BLaER1 treated with 17β-estradiol and CSF1 and Interleukin-3, amounts not matched to agents 10 nM and 100 nM (cell line): ENCODE data around the gene ACVRL1.
A peak's percentile ranks its signal among the peaks of the same experiment; 100 is the strongest.

Source experiments
- H3K27ac ChIP-seq, 11 experiments: shearing (Covaris generic); formaldehyde crosslinking; 2 replicates each; pipeline ENCODE4 v1.8.1; 2022
- H3K27me3 ChIP-seq, 11 experiments: shearing (Covaris generic); formaldehyde crosslinking; 2 replicates each; pipeline ENCODE4 v1.8.1; 2022
- H3K36me3 ChIP-seq, 11 experiments: shearing (Covaris generic); formaldehyde crosslinking; 2 replicates each; pipeline ENCODE4 v1.8.1; 2022
- H3K4me1 ChIP-seq, 10 experiments: shearing (Covaris generic); formaldehyde crosslinking; 2 replicates each; pipeline ENCODE4 v1.8.1; 2022
- H3K4me2 ChIP-seq, 11 experiments: shearing (Covaris generic); formaldehyde crosslinking; 2 replicates each; pipeline ENCODE4 v1.8.1; 2022
- H3K4me3 ChIP-seq, 10 experiments: shearing (Covaris generic); formaldehyde crosslinking; 2 replicates each; pipeline ENCODE4 v1.8.1; 2022
- H3K9ac ChIP-seq, 11 experiments: shearing (Covaris generic); formaldehyde crosslinking; 2 replicates each; pipeline ENCODE4 v1.8.1; 2022
- H3K9me3 ChIP-seq, 11 experiments: shearing (Covaris generic); formaldehyde crosslinking; replicated peaks in 1 of 11; 2 replicates each; pipeline ENCODE4 v1.8.1; 2022
- H4K20me1 ChIP-seq, 11 experiments: shearing (Covaris generic); formaldehyde crosslinking; 2 replicates each; pipeline ENCODE4 v1.8.1; 2022
- Cebpa-rat ChIP-seq, 11 experiments: shearing (Covaris generic); IDR thresholded peaks; 2 replicates each; pipeline ENCODE4 v1.8.1; 2022

The ACVRL1 gene

GRCh38 chr12:51908876-51909592, 1.7 kb downstream of the ACVRL1 start:
- no peak for TF ChIP-seq Cebpa-rat (IDR thresholded peaks at IDR 0.05)
- Histone ChIP-seq H3K36me3 (no peaks in the 10 kb centered on the region), H3K4me2 (no peak overlapping the region), H3K4me1 (peaks cover 31 to 80% (median 57%) of the 10 kb centered on the region in 10 experiments), H4K20me1 (no peaks in the 10 kb centered on the region), H3K4me3 (no peak overlapping the region), H3K9me3 (peaks cover 0 to 4% (median 0%) of the 10 kb centered on the region in 11 experiments; a peak in 2 of 22 replicates), H3K27me3 (peaks cover 13 to 43% (median 31%) of the 10 kb centered on the region in 11 experiments), H3K27ac (no peak overlapping the region), H3K9ac (no peak overlapping the region)

DNA sequence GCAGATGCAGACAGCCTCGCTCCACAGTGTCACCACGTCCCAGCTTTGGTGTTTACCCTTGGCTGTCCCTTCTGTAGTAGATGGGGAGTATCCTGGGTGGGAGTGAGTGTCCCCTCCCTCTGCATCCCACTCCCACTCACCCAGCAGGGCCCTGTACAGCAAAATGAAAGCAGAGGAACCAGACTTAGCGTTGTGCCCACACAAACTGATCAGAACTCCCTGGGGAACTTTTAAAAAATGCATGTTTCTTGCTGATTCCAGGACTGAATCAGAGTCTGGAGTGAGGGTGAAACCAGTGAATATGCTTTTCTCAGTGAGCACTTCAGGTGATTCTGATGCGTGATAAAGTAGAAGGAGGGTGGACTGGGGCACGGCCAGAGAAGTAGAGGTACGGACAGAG, 2.9 kb downstream of the ACVRL1 start:
- H3K27ac ChIP-seq = peak overlapping the region in 9 of 11 experiments; percentile 3 to 75 (median 61); a peak in 12 of 22 replicates
- H3K36me3 ChIP-seq = peaks cover 0 to 10% (median 0%) of the 10 kb centered on the region in 11 experiments; a peak in 8 of 22 replicates
- peak overlapping the region; percentile 55 to 97 (median 79) for H3K4me2 ChIP-seq
- H3K27me3 ChIP-seq = peaks cover 13 to 41% (median 31%) of the 10 kb centered on the region in 11 experiments
- H3K9ac ChIP-seq = peak overlapping the region in 7 of 11 experiments; percentile 14 to 76 (median 36); a peak in 8 of 22 replicates
- peaks cover 0 to 4% (median 0%) of the 10 kb centered on the region in 11 experiments; a peak in 2 of 22 replicates for H3K9me3 ChIP-seq
- H3K4me3 ChIP-seq = 0 out of 20 replicates have a peak overlapping the region, but pooled peaks of 1 of the 10 experiments have one; percentile 6
- TF ChIP-seq Cebpa-rat (IDR thresholded peaks at IDR 0.05) = no peak
- H4K20me1 ChIP-seq = no peaks in the 10 kb centered on the region
- peaks cover 31 to 82% (median 53%) of the 10 kb centered on the region in 10 experiments for H3K4me1 ChIP-seq

GRCh38 chr12:51910691-51911090, 3.4 kb downstream of the ACVRL1 start:
- Histone ChIP-seq H3K4me1 (peaks cover 31 to 82% (median 49%) of the 10 kb centered on the region in 10 experiments), H3K9ac (peak overlapping the region in 8 of 11 experiments; percentile 14 to 76 (median 38); a peak in 8 of 22 replicates), H3K4me2 (peak overlapping the region; percentile 55 to 97 (median 79))

DNA sequence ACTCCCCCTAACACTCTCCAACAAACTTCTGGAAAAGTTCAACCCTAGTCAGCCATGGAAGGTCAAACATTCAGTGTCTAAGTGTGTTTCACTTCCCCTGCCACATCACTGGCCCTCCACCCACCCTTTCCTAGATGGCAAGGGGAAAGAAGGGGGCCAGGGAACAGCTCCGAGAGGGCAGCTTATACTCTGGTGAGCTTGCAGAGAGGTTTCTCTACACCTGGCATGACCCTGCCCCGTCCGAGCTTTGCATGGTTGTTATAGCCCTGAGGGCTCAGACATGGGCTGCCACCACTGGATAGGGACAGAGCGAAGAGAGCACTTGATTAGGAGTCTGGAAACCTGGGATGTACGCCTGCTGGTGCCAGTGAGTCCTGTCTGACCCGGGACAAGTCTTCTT, 4.0 kb downstream of the ACVRL1 start:
- peak overlapping the region in 7 of 11 experiments; percentile 21 to 85 (median 68); a peak in 7 of 22 replicates for H3K9ac ChIP-seq

More at GRCh38 chr12:51910691-51911090, 3.4 kb downstream of the ACVRL1 start:
- TF ChIP-seq Cebpa-rat (IDR thresholded peaks at IDR 0.05) = no peak
- Histone ChIP-seq H4K20me1 (no peaks in the 10 kb centered on the region), H3K36me3 (peaks cover 0 to 15% (median 0%) of the 10 kb centered on the region in 11 experiments; a peak in 8 of 22 replicates), H3K9me3 (peaks cover 0 to 4% (median 0%) of the 10 kb centered on the region in 11 experiments; a peak in 2 of 22 replicates), H3K4me3 (peak overlapping the region in 2 of 10 experiments; percentile 6 to 62; a peak in 2 of 20 replicates), H3K27me3 (peaks cover 13 to 36% (median 28%) of the 10 kb centered on the region in 11 experiments), H3K27ac (peak overlapping the region in 10 of 11 experiments; percentile 3 to 75 (median 53); a peak in 14 of 22 replicates)

GRCh38 chr12:51911788-51912711, 4.7 kb downstream of the ACVRL1 start:
- H3K27me3 ChIP-seq = peaks cover 11 to 22% (median 15%) of the 10 kb centered on the region in 11 experiments
- H3K9me3 ChIP-seq = peaks cover 0 to 4% (median 0%) of the 10 kb centered on the region in 11 experiments; a peak in 2 of 22 replicates
- H3K27ac ChIP-seq = peak overlapping the region in 10 of 11 experiments; percentile 18 to 84 (median 66); a peak in 18 of 22 replicates
- no peaks in the 10 kb centered on the region for H4K20me1 ChIP-seq
- H3K36me3 ChIP-seq = peaks cover 0 to 27% (median 0%) of the 10 kb centered on the region in 11 experiments; a peak in 8 of 22 replicates
- peak overlapping the region in 6 of 10 experiments; percentile 26 to 65 (median 56); a peak in 11 of 20 replicates for H3K4me3 ChIP-seq
- H3K4me2 ChIP-seq = peak overlapping the region; percentile 55 to 97 (median 79)
- peak overlapping the region in 10 of 11 experiments; percentile 27 to 85 (median 56); a peak in 16 of 22 replicates for H3K9ac ChIP-seq
- no peak for TF ChIP-seq Cebpa-rat (IDR thresholded peaks at IDR 0.05)
- peaks cover 31 to 75% (median 44%) of the 10 kb centered on the region in 10 experiments for H3K4me1 ChIP-seq

More for the DNA sequence above, 4.0 kb downstream of the ACVRL1 start:
- H3K36me3 ChIP-seq = peaks cover 0 to 21% (median 0%) of the 10 kb centered on the region in 11 experiments; a peak in 8 of 22 replicates
- peaks cover 13 to 30% (median 22%) of the 10 kb centered on the region in 11 experiments for H3K27me3 ChIP-seq
- H3K9me3 ChIP-seq = peaks cover 0 to 4% (median 0%) of the 10 kb centered on the region in 11 experiments; a peak in 2 of 22 replicates
- H4K20me1 ChIP-seq = no peaks in the 10 kb centered on the region
- no peak for TF ChIP-seq Cebpa-rat (IDR thresholded peaks at IDR 0.05)
- H3K27ac ChIP-seq = peak overlapping the region in 9 of 11 experiments; percentile 3 to 75 (median 63); a peak in 12 of 22 replicates
- peaks cover 31 to 81% (median 46%) of the 10 kb centered on the region in 10 experiments for H3K4me1 ChIP-seq
- peak overlapping the region in 4 of 10 experiments; percentile 24 to 62 (median 45); a peak in 5 of 20 replicates for H3K4me3 ChIP-seq
- peak overlapping the region; percentile 55 to 97 (median 79) for H3K4me2 ChIP-seq

GRCh38 chr12:51913071-51914033, 6.0 kb downstream of the ACVRL1 start:
- Histone ChIP-seq H3K4me2 (peak overlapping the region; percentile 55 to 97 (median 79); a peak in 17 of 22 replicates), H3K9ac (peak overlapping the region in 5 of 11 experiments; percentile 60 to 85 (median 76); a peak in 8 of 22 replicates)
- TF ChIP-seq Cebpa-rat (IDR thresholded peaks at IDR 0.05) = no peak

More at GRCh38 chr12:51913071-51914033, 6.0 kb downstream of the ACVRL1 start:
- peaks cover 0 to 40% (median 0%) of the 10 kb centered on the region in 11 experiments; a peak in 8 of 22 replicates for H3K36me3 ChIP-seq
- H4K20me1 ChIP-seq = no peaks in the 10 kb centered on the region
- H3K9me3 ChIP-seq = no peaks in the 10 kb centered on the region
- peak overlapping the region in 8 of 11 experiments; percentile 39 to 84 (median 72); a peak in 16 of 22 replicates for H3K27ac ChIP-seq
- peaks cover 31 to 75% (median 42%) of the 10 kb centered on the region in 10 experiments for H3K4me1 ChIP-seq
- peaks cover 0 to 9% (median 2%) of the 10 kb centered on the region in 11 experiments; a peak in 15 of 22 replicates for H3K27me3 ChIP-seq
- peak overlapping the region in 5 of 10 experiments; percentile 47 to 65 (median 61); a peak in 10 of 20 replicates for H3K4me3 ChIP-seq
